ENCODE data around the gene PICALM. TPM values are rescaled to one million over a fixed set of nuclear protein-coding genes. Genes with fewer than 3 reads are reported as not detected.

PICALM gene
- total RNA-seq, 1 donor: 313 TPM

DNA sequence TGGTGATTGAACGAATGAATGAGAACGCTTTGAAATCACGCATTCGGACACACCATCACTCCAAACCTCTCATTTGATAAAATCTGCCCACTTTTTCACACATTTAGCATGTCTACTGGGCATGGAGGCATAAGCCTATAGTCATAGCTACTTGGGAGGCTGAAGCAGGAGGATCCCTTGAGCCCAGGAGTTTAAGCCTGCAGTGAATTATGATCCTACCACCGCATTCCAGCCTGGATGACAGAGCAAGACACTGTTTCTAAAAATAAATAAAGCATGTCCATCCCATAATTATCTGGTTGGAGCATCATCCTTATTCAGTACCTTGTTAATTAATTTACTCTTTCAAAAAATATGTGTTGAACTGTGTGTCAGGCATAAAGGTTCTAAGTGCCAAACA lies 3.3 kb upstream of the PICALM start:
- Histone ChIP-seq H3K27ac (ENCODE audit: low read depth, low read length) (no peak overlapping the region), H3K79me2 (ENCODE audit: insufficient read depth, low read length) (peaks cover 17% of the 10 kb centered on the region), H3K36me3 (ENCODE audit: insufficient read depth, low read length) (no peaks in the 10 kb centered on the region), H3K9me3 (ENCODE audit: low read depth, low read length) (no peaks in the 10 kb centered on the region), H3K4me3 (ENCODE audit: insufficient read depth, low read length) (no peak overlapping the region), H3K4me1 (ENCODE audit: insufficient read depth, low read length) (peaks cover 17% of the 10 kb centered on the region), H2AFZ (ENCODE audit: low read length) (peak overlapping the region; percentile 41), H4K20me1 (ENCODE audit: insufficient read depth, low read length) (peaks cover 13% of the 10 kb centered on the region), H3K4me2 (ENCODE audit: insufficient read depth, low read length) (no peak overlapping the region), H3K27me3 (ENCODE audit: insufficient read depth, low read length) (no peaks in the 10 kb centered on the region)
- no peak for TF ChIP-seq CTCF (IDR thresholded peaks at IDR 0.05; ENCODE audit: extremely low read depth, low read depth, low read length)
- no peak for DNase-seq (ENCODE audit: insufficient read length, low spot score, missing footprints)

GRCh38 chr11:86070142-86071056 lies 1.5 kb upstream of the PICALM start:
- H3K4me2 ChIP-seq (ENCODE audit: insufficient read depth, low read length): peak overlapping the region; percentile 83
- no peaks in the 10 kb centered on the region for H3K27me3 ChIP-seq (ENCODE audit: insufficient read depth, low read length)
- H4K20me1 ChIP-seq (ENCODE audit: insufficient read depth, low read length): peaks cover 28% of the 10 kb centered on the region
- H3K36me3 ChIP-seq (ENCODE audit: insufficient read depth, low read length): no peaks in the 10 kb centered on the region
- H3K9me3 ChIP-seq (ENCODE audit: low read depth, low read length): no peaks in the 10 kb centered on the region
- TF ChIP-seq CTCF (IDR thresholded peaks at IDR 0.05; ENCODE audit: extremely low read depth, low read depth, low read length): no peak
- no peak overlapping the region for H3K4me3 ChIP-seq (ENCODE audit: insufficient read depth, low read length)
- no peak for DNase-seq (ENCODE audit: insufficient read length, low spot score, missing footprints)
- peak overlapping the region; percentile 52 for H2AFZ ChIP-seq (ENCODE audit: low read length)
- peak overlapping the region; percentile 96 for H3K27ac ChIP-seq (ENCODE audit: low read depth, low read length)
- peaks cover 23% of the 10 kb centered on the region for H3K4me1 ChIP-seq (ENCODE audit: insufficient read depth, low read length)
- H3K79me2 ChIP-seq (ENCODE audit: insufficient read depth, low read length): peaks cover 35% of the 10 kb centered on the region

DNA sequence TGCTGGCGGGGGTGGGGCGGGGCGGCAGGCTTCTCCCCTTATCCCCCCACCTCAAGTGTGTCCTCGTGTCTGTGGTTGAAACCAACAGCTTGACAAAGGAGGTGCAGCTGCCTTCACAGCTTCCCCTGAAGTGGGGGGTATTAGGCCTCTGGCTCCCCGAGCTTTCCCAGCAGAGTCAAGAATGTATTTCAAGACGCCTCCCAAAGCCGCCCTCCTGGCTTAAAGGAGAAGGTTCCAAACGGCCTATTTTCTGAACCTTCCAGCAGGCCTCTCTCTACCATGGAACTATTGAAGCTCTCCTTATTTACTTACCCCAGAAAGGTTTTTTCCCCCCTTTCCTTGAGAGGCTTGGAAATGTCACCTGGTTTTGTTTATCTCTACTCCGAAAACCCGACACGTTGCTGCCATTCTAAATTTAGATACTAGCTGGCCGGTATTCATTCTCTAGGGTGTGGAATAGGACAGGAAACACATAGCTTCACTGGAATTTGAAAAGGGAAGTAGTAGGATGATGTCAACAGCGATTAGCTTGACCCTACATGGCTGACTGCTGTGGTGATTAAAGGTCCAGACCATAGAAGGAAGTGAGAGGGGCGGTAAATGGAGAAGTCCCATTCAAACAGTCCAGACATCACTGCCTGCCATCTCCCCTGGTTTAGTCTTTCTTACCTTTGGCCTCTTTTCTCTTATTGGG lies 671 bp upstream of the PICALM start:
- Histone ChIP-seq H3K4me3 (ENCODE audit: insufficient read depth, low read length) (peak overlapping the region; percentile 65), H3K9me3 (ENCODE audit: low read depth, low read length) (no peaks in the 10 kb centered on the region), H3K36me3 (ENCODE audit: insufficient read depth, low read length) (no peaks in the 10 kb centered on the region), H3K27ac (ENCODE audit: low read depth, low read length) (peak overlapping the region; percentile 96), H2AFZ (ENCODE audit: low read length) (peak overlapping the region; percentile 52), H4K20me1 (ENCODE audit: insufficient read depth, low read length) (peaks cover 34% of the 10 kb centered on the region), H3K4me1 (ENCODE audit: insufficient read depth, low read length) (peaks cover 29% of the 10 kb centered on the region), H3K4me2 (ENCODE audit: insufficient read depth, low read length) (peak overlapping the region; percentile 83), H3K79me2 (ENCODE audit: insufficient read depth, low read length) (peaks cover 44% of the 10 kb centered on the region), H3K27me3 (ENCODE audit: insufficient read depth, low read length) (no peaks in the 10 kb centered on the region)
- DNase-seq (ENCODE audit: insufficient read length, low spot score, missing footprints): peak; percentile 89
- TF ChIP-seq CTCF (IDR thresholded peaks at IDR 0.05; ENCODE audit: extremely low read depth, low read depth, low read length): no peak

All from osteoblast (primary cell).